GM11168 (cell line): ENCODE results near the gene TNNT1.
"Not testable (repeated sequence)": the region's sequence is repeated elsewhere in the genome, so short reads cannot be mapped to it uniquely, and the experiment has no call there.

ENCODE experiments used
- in situ Hi-C: fragments of 300-500 bp; cut with MboI; formaldehyde crosslinking; loops from one replicate; pipeline ENCODE4 v1.12.0; 2022; ENCODE audit warnings: low sequenced_read_pairs; ENCODE audit not compliant: unreplicated experiment

The TNNT1 gene

DNA sequence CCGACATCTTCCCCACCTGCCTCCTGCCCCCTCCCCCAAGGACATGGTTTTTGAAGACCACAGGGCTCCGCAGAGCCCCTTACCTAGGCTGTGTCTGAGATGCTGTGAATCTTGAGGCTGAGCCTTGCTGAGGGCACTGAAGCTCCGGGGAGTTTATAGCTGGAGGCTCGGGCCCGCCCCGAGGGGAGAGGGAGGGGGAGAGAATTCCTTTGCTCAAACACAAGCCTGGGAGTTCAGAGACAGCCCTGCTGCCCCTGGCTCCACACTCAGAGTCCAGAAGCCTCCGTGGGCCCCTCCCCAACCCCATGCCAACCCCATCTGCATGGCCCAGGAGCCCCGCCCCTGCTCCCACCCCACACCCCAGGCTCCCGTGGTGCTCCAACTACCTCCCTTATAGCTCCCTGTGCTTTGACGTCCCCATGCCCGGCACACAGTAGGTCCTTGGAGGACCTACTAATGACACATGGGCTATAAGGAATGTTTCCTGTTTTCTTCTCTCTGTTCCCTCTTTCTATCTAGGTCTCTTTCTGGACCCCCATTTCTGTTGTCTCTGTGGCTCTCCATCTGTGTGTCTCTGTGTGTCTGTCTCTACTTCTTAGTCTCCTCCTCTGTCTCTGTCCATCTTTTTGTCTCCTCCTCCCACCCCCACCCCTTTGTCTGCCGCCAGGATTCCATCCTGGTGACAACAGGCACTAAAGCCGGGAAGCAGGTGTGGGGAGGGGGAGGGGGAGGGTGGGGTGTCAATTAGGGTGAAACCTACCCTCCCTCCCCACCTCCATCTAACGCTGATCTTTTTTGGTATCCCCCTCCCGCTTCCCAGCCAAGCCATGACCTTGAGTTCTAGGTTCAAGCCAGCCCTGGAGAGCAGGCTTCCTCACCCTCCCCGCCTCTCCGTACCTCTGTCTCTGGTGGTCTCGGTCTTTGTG lies at the start of gene TNNT1:
TSS of gene TNNT1 (minus strand) at position 129 of the 926 bp plus-strand sequence. CDS start 2,049 bp downstream, outside the sequence.
- in situ Hi-C loops, result loop anchor here (25.0 kb wide), 1 partner anchor 263 kb away; the partner anchor contains the start of gene UBE2S

GRCh38 chr19:55198651-55199050 lies 49.6 kb upstream of the TNNT1 start:
- in situ Hi-C loops, result no loop called here

GRCh38 chr19:55197528-55197927 lies 48.5 kb upstream of the TNNT1 start:
- in situ Hi-C loops, result no loop called here

DNA sequence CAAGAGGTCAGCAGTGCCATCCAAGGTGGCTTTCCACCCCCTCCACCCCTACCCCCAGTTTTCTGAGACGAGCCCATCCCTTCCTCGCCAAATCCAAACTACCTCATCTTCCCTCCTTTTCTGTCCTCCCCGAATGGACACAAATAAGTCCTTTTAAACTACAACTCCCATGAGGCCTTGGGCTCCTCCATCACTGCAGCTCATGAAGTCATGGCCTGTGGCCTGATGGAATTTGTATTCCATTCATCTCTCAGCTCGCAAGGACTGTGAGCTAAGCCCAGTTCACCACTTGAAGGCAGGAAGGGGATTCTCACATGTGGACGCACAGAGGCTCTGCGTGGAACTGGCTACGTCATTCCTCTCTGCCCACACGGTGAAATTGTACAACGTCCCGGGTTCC lies 47.8 kb upstream of the TNNT1 start:
- in situ Hi-C loops, result no loop called here

- in situ Hi-C loops, result no loop called here
Observed at GRCh38 chr19:55193481-55193880, 44.5 kb upstream of the TNNT1 start.

- in situ Hi-C loops, result no loop called here
Observed at GRCh38 chr19:55189403-55189835, 40.4 kb upstream of the TNNT1 start.

- in situ Hi-C loops, result no loop called here
Observed at GRCh38 chr19:55188625-55189024, 39.6 kb upstream of the TNNT1 start.

- in situ Hi-C loops, result no loop called here
Observed at GRCh38 chr19:55186080-55186479, 37.1 kb upstream of the TNNT1 start.

DNA sequence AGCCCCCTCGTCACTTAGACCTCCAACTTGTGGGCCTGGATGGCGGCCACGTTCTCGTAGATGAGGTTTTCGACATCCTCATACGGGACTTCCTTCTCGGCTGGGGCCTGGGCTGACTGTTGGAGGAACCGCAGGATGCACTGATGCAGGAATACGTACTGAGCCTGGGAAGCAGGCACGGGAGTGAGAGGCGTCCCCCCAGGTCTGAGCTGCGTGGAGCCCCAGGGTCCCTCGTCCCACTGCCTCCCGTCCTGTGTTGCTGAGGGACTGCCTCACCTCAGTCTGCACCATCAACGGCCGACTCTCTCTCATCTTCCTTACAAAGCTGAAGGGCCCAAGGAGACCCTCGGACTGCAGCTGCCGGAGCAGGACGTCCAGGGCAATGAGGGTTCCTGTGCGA lies 32.7 kb upstream of the TNNT1 start:
- in situ Hi-C loops, result no loop called here

- in situ Hi-C loops, result no loop called here
Observed at GRCh38 chr19:55179606-55180484, 30.8 kb upstream of the TNNT1 start, which contains the start of gene SYT5. Gene SYT5 (minus strand): TSS chr19:55180289. CDS start chr19:55179041, 1,248 bp downstream.

- in situ Hi-C loops, result no loop called here
Observed at GRCh38 chr19:55178781-55179599, 30.0 kb upstream of the TNNT1 start.

DNA sequence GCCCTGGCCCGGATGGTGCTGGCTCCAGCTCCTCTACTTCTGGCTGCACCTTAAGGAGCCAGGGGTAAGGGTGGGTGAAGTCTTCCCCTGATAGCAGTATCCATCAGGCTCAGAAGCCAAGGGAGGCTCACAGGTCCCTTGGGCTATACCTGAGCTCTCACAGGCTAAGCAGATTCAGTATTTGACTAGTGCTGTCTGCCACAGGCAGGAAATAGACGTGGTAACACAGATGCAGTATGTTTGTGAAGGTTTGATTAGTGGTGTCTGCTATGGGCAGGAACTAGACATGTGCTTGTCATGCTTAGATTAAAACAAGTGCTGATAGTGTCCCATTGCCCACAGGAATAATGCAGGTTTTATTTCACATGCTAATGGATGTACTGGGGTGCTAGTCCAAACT lies 27.1 kb upstream of the TNNT1 start:
- in situ Hi-C loops, result no loop called here

GRCh38 chr19:55175117-55175867 lies 26.3 kb upstream of the TNNT1 start:
- in situ Hi-C loops, result no loop called here

- in situ Hi-C loops, result no loop called here
Observed at GRCh38 chr19:55174425-55175116, 25.6 kb upstream of the TNNT1 start.

DNA sequence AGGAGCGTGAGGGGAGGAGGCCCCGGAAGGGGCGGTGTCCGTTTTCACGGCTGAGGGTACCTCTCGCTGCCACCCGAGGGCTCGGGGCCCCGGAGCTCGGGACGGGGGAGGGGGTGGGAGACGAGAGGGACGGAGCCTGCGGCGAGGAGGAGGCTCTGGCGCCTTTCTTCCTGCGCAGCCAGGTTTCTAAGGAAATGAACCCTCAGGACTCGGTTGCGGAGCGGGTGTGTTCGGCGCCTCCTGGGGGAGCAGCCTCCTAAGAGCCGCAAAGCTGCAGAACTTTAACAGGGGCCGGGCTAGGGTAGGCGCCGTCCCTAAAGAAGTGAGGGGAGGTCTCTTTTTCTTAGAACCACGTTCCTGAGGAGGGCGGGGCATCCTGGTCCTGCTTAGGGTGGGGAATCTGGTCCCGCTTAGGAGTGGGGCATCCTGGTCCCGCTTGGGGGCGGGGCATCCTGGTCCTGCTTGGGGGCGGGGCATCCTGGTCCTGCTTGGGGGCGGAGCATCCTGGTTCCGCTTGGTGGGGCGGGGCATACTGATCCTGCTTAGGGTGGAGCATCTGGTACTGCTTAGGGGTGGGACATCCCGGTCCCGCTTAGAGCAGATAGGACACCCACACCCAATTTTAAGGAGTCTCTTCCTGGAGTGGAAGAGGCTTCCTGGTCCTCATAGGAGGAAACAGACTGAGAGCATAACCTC lies 24.9 kb upstream of the TNNT1 start:
- in situ Hi-C loops, result no loop called here

- in situ Hi-C loops, result no loop called here
Observed at GRCh38 chr19:55173186-55173713, 24.2 kb upstream of the TNNT1 start.

GRCh38 chr19:55172741-55173140 lies 23.7 kb upstream of the TNNT1 start:
- in situ Hi-C loops, result no loop called here

DNA sequence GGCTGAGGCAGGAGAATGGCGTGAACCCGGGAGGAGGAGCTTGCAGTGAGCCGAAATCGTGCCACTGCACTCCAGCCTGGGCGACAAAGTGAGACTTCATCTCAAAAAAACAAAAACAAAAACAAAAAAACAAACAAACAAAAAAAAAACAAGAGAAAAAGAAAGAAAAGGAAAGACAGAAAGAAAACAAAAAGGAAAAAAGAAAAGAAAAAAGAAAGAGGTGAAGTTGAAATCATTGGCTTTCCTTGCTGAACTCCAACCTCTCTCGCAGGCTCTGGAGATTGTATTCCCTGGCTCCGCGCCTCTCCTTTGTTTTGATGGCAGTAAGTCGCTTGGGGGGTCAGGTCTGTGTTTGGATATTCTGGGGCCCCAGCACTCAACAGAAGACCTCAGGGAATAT lies 23.3 kb upstream of the TNNT1 start:
- in situ Hi-C loops, result not testable (repeated sequence)
